HCT116 (cell line): ENCODE data around the gene TLE5. TPM values are rescaled to one million over a fixed set of nuclear protein-coding genes. Genes with fewer than 3 reads are reported as not detected.
A peak's percentile ranks its signal among the peaks of the same experiment; 100 is the strongest.

Experiments used
- ATAC-seq: fragments of 200-7000 bp; cut with Tn5 transposase; 2 replicates; pipeline ENCODE4 v1.9.1; 2020; ENCODE audit warnings: mild to moderate bottlenecking, moderate library complexity
- BruUV-seq: library from RNA; stranded (reverse); fragments of 400-500 nt; replicated peaks from 2 replicates; lab custom pipeline; 2021; lab: Mats Ljungman, UMichigan
- CTCF ChIA-PET: fragments of 300-600 bp; sonication (Branson Sonifier 250); formaldehyde crosslinking; loops from one replicate; lab custom pipeline; 2021; ENCODE audit warnings: antibody characterized with exemption; lab: Charles Lee
- POLR2A ChIA-PET: fragments of 300-600, 350-600 bp; sonication (Branson Sonifier 250); formaldehyde crosslinking; loops from one replicate; lab custom pipeline; 2021; ENCODE audit warnings: antibody characterized with exemption; lab: Charles Lee
- RAD21 ChIA-PET, 2 experiments: fragments of 300-600 bp; sonication (Branson Sonifier 250); formaldehyde crosslinking; loops; one replicate each; lab custom pipeline; 2023; ENCODE audit warnings: low total read pairs in 2 of 2; ENCODE audit not compliant: uncharacterized antibody in 2 of 2, unreplicated experiment in 2 of 2, low non-redundant PET in 1 of 2; lab: Charles Lee
- DNase-seq: peaks from one replicate; pipeline ENCODE4 v3.0.0-alpha.2; 2010; ENCODE audit warnings: low read depth, low spot score
- H2AFZ ChIP-seq: fragments of 200-600 bp; shearing (Covaris generic), sonication (generic); 2 replicates; pipeline ENCODE4 v1.6.1; 2017; ENCODE audit warnings: low read depth, mixed run types, mixed read lengths, antibody characterized with exemption, low read length; ENCODE audit not compliant: poor library complexity, severe bottlenecking
- H3K27ac ChIP-seq: 2 replicates; pipeline ENCODE4 v1.5.1; 2012; ENCODE audit warnings: low read depth, low read length
- H3K27me3 ChIP-seq: fragments of 200-600 bp; sonication (generic); 2 replicates; pipeline ENCODE4 v1.6.1; 2016; ENCODE audit warnings: mixed run types, low read length, mixed read lengths; ENCODE audit not compliant: insufficient read depth
- H3K36me3 ChIP-seq, 2 experiments: fragments of 200-500 bp in 1 of 2; fragments of 200-600 bp in 1 of 2; sonication (Bioruptor generic) in 1 of 2; sonication (generic) in 1 of 2; 2 replicates each; pipeline versions ENCODE4 v1.5.1 to v1.6.1; 2014 to 2016; ENCODE audit warnings: low read length in 2 of 2, inconsistent platforms in 1 of 2, mixed read lengths in 1 of 2, mixed run types in 1 of 2; ENCODE audit not compliant: insufficient read depth in 2 of 2, control insufficient read depth in 1 of 2
- H3K4me1 ChIP-seq, 2 experiments: fragments of 200-600 bp in 1 of 2; sonication (generic) in 1 of 2; 2 replicates each; pipeline versions ENCODE4 v1.5.1 to v1.6.1; 2012 to 2017; ENCODE audit warnings: low read length in 2 of 2, inconsistent platforms in 1 of 2, mild to moderate bottlenecking in 1 of 2, mixed read lengths in 1 of 2, mixed run types in 1 of 2, moderate library complexity in 1 of 2; ENCODE audit not compliant: insufficient read depth in 2 of 2, control insufficient read depth in 1 of 2
- H3K4me2 ChIP-seq: fragments of 200-600 bp; sonication (generic); 2 replicates; pipeline ENCODE4 v1.6.1; 2017; ENCODE audit warnings: mixed run types, low read length, mixed read lengths
- H3K4me3 ChIP-seq, 2 experiments: fragments of 200-600 bp in 1 of 2; sonication (generic) in 1 of 2; replicated peaks in 1 of 2; 2 replicates each; pipeline ENCODE4 v1.5.1; 2011 to 2016; ENCODE audit warnings: low read length in 2 of 2, control low read depth in 1 of 2, low read depth in 1 of 2, mild to moderate bottlenecking in 1 of 2, mixed read lengths in 1 of 2, mixed run types in 1 of 2
- H3K79me2 ChIP-seq: fragments of 200-600 bp; sonication (generic); 2 replicates; pipeline ENCODE4 v1.6.1; 2017; ENCODE audit warnings: mild to moderate bottlenecking, mixed run types, low read length, moderate library complexity, mixed read lengths; ENCODE audit not compliant: insufficient read depth
- H3K9ac ChIP-seq: fragments of 200-600 bp; sonication (generic); 2 replicates; pipeline ENCODE4 v1.6.1; 2016; ENCODE audit warnings: low read length, mixed read lengths
- H3K9me2 ChIP-seq: fragments of 200-600 bp; sonication (generic), shearing (Covaris generic); 2 replicates; pipeline ENCODE4 v1.6.1; 2017; ENCODE audit warnings: mixed run types, mild to moderate bottlenecking, moderate library complexity; ENCODE audit not compliant: insufficient read depth
- H3K9me3 ChIP-seq, 2 experiments: fragments of 200-500 bp in 1 of 2; fragments of 200-600 bp in 1 of 2; sonication (Bioruptor generic) in 1 of 2; sonication (generic) in 1 of 2; 2 replicates each; pipeline ENCODE4 v1.6.1; 2014 to 2017; ENCODE audit warnings: low read length in 2 of 2, mixed read lengths in 2 of 2, inconsistent platforms in 1 of 2, low read depth in 1 of 2, mild to moderate bottlenecking in 1 of 2, mixed run types in 1 of 2, moderate library complexity in 1 of 2; ENCODE audit not compliant: control insufficient read depth in 1 of 2, insufficient read depth in 1 of 2
- H4K20me1 ChIP-seq: fragments of 200-600 bp; sonication (generic), shearing (Covaris generic); 2 replicates; pipeline ENCODE4 v1.6.1; 2017; ENCODE audit warnings: mixed run types, mild to moderate bottlenecking, moderate library complexity; ENCODE audit not compliant: insufficient read depth
- CBX3 ChIP-seq: IDR thresholded peaks from 2 replicates; pipeline ENCODE4 v1.6.1; 2012; ENCODE audit warnings: low read depth
- CEBPB ChIP-seq: IDR thresholded peaks from 2 replicates; pipeline ENCODE4 v1.6.1; 2012; ENCODE audit warnings: low read depth
- EGR1 ChIP-seq: IDR thresholded peaks from 2 replicates; pipeline ENCODE4 v1.6.1; 2012; ENCODE audit warnings: low read depth
- EZH2 ChIP-seq: fragments of 200-600 bp; sonication (generic); IDR thresholded peaks from 2 replicates; pipeline ENCODE4 v1.6.1; 2017; ENCODE audit warnings: antibody characterized with exemption, mixed run types
- EZH2phosphoT487 ChIP-seq: fragments of 200-600 bp; IDR thresholded peaks from 2 replicates; pipeline ENCODE4 v1.6.1; 2018; ENCODE audit warnings: antibody characterized with exemption, borderline replicate concordance
- JUND ChIP-seq: IDR thresholded peaks from 2 replicates; pipeline ENCODE4 v1.6.1; 2012
- POLR2A ChIP-seq: IDR thresholded peaks from 2 replicates; pipeline ENCODE4 v1.7.0; 2011; ENCODE audit warnings: borderline replicate concordance; ENCODE audit not compliant: insufficient read depth, insufficient read length; ENCODE audit errors: extremely low read depth
- POLR2AphosphoS5 ChIP-seq: IDR thresholded peaks from 2 replicates; pipeline ENCODE4 v1.6.1; 2011; ENCODE audit warnings: mild to moderate bottlenecking, low read depth, low read length, moderate library complexity
- REST ChIP-seq: IDR thresholded peaks from 2 replicates; pipeline ENCODE4 v1.6.1; 2012; ENCODE audit warnings: low read depth
- SIN3A ChIP-seq: IDR thresholded peaks from 2 replicates; pipeline ENCODE4 v1.6.1; 2012; ENCODE audit warnings: low read depth
- TCF7L2 ChIP-seq: IDR thresholded peaks from 2 replicates; pipeline ENCODE4 v1.7.0; 2011; ENCODE audit warnings: borderline replicate concordance, inconsistent platforms; ENCODE audit not compliant: insufficient read depth, insufficient read length; ENCODE audit errors: extremely low read depth
- ZBTB33 ChIP-seq: IDR thresholded peaks from 2 replicates; pipeline ENCODE4 v1.6.1; 2011; ENCODE audit warnings: mild to moderate bottlenecking, low read length, moderate library complexity; ENCODE audit not compliant: insufficient replicate concordance; ENCODE audit errors: extremely low read depth
- intact Hi-C: fragments of 100-400 bp; cut with micrococcal nuclease; formaldehyde crosslinking; loops from 2 replicates; pipeline ENCODE4 v1.10.0; 2022
- total RNA-seq: library from RNA; stranded (reverse); gene quantifications from one replicate; pipeline ENCODE4 v1.2.1, GENCODE V29; 2021; ENCODE audit not compliant: unreplicated experiment

The TLE5 gene
- total RNA-seq, 1 experiment from 2014 or later: 263 TPM

- H3K27me3 ChIP-seq: no peaks in the 10 kb centered on the region; the same call in 1 of the 2 replicates
- no peaks in the 10 kb centered on the region for H3K36me3 ChIP-seq
- H3K9ac ChIP-seq: no peak overlapping the region
- H3K4me3 ChIP-seq: no peak overlapping the region
- H3K27ac ChIP-seq: no peak overlapping the region
- no peaks in the 10 kb centered on the region for H3K9me2 ChIP-seq
- ATAC-seq (no peak), DNase-seq (no peak)
- ChIA-PET CTCF (no interaction called here), POLR2A (no interaction called here), RAD21 (interaction anchor here in 1 of 2 experiments (0.9 kb wide), 1 partner anchor 83 kb away, joined by 3 read pairs; no protein-coding TSS in a partner anchor)
- peaks cover 24 to 60% of the 10 kb centered on the region in 2 experiments for H3K4me1 ChIP-seq
- TF ChIP-seq EGR1: no peak
- no peak for TF ChIP-seq EZH2phosphoT487
- no peak for TF ChIP-seq SIN3A
- no peak for TF ChIP-seq TCF7L2
- TF ChIP-seq EZH2: no peak
- TF ChIP-seq JUND: no peak
- no peak for TF ChIP-seq ZBTB33
- TF ChIP-seq POLR2AphosphoS5: no peak
- TF ChIP-seq CBX3: no peak
- TF ChIP-seq POLR2A: no peak
- TF ChIP-seq REST: no peak
- TF ChIP-seq CEBPB: no peak
- H3K9me3 ChIP-seq: no peaks in the 10 kb centered on the region
- H3K4me2 ChIP-seq: peak overlapping the region; percentile 98; the same call in 1 of the 2 replicates
- H4K20me1 ChIP-seq: no peaks in the 10 kb centered on the region
- intact Hi-C loops: no loop called here
- H3K79me2 ChIP-seq: no peaks in the 10 kb centered on the region
- no TSS peak for BruUV-seq
- H2AFZ ChIP-seq: no peak overlapping the region
These were observed 28.5 kb downstream of the TLE5 start for GRCh38 chr19:3033595-3034405.
